DOHH2 (cell line): Measurements from ENCODE around the gene FBXL13.
"Not testable (repeated sequence)": the region's sequence is repeated elsewhere in the genome, so short reads cannot be mapped to it uniquely, and the experiment has no call there.

ENCODE experiments used
- H3F3A ChIP-seq: fragments of 200-600 bp; sonication (generic), shearing (Covaris generic); 2 replicates; pipeline ENCODE4 v1.6.0; 2016; ENCODE audit warnings: antibody characterized with exemption, mild to moderate bottlenecking; ENCODE audit not compliant: control insufficient read depth, insufficient read depth
- H3K27ac ChIP-seq: fragments of 200-600 bp; sonication (generic); 2 replicates; pipeline ENCODE4 v1.5.1; 2014; ENCODE audit warnings: low read depth, mild to moderate bottlenecking, low read length, moderate library complexity
- H3K27me3 ChIP-seq: fragments of 200-600 bp; sonication (generic); 2 replicates; pipeline ENCODE4 v1.6.1; 2014; ENCODE audit warnings: mild to moderate bottlenecking, low read length, mixed read lengths; ENCODE audit not compliant: control insufficient read depth
- H3K36me3 ChIP-seq: fragments of 200-600 bp; sonication (generic); 2 replicates; pipeline ENCODE4 v1.6.1; 2014; ENCODE audit warnings: mild to moderate bottlenecking, low read length, moderate library complexity, mixed read lengths; ENCODE audit not compliant: control insufficient read depth
- H3K4me1 ChIP-seq: fragments of 200-600 bp; sonication (generic); 2 replicates; pipeline ENCODE4 v1.6.1; 2014; ENCODE audit warnings: mild to moderate bottlenecking, low read length, mixed read lengths; ENCODE audit not compliant: control insufficient read depth
- H3K4me2 ChIP-seq: fragments of 200-600 bp; sonication (generic); 2 replicates; pipeline ENCODE4 v1.6.0; 2014; ENCODE audit warnings: mild to moderate bottlenecking, low read length, moderate library complexity
- H3K4me3 ChIP-seq: fragments of 200-600 bp; sonication (generic); 2 replicates; pipeline ENCODE4 v1.5.1; 2014; ENCODE audit warnings: mild to moderate bottlenecking, low read length, mixed read lengths
- H3K79me2 ChIP-seq: fragments of 200-600 bp; sonication (generic); 2 replicates; pipeline ENCODE4 v1.6.1; 2014; ENCODE audit warnings: mild to moderate bottlenecking, low read length, mixed read lengths; ENCODE audit not compliant: control insufficient read depth
- H3K9me2 ChIP-seq: fragments of 200-600 bp; sonication (generic); replicated peaks from 2 replicates; pipeline ENCODE4 v1.6.1; 2014; ENCODE audit warnings: mild to moderate bottlenecking, low read length, mixed read lengths; ENCODE audit not compliant: control insufficient read depth
- H3K9me3 ChIP-seq: fragments of 200-600 bp; sonication (generic); 2 replicates; pipeline ENCODE4 v1.6.1; 2014; ENCODE audit warnings: antibody characterized with exemption, low read length, mixed read lengths; ENCODE audit not compliant: control insufficient read depth, insufficient read depth
- H4K20me1 ChIP-seq: fragments of 200-600 bp; sonication (generic); 2 replicates; pipeline ENCODE4 v1.6.0; 2014; ENCODE audit warnings: low read depth, mild to moderate bottlenecking, antibody characterized with exemption, low read length, moderate library complexity; ENCODE audit not compliant: control insufficient read depth, insufficient read depth
- CTCF ChIP-seq: fragments of 200-600 bp; sonication (generic); IDR thresholded peaks from one replicate; pipeline ENCODE4 v1.5.1; 2014; ENCODE audit warnings: antibody characterized with exemption, mild to moderate bottlenecking, low read depth, low read length; ENCODE audit not compliant: poor library complexity, severe bottlenecking
- EZH2phosphoT487 ChIP-seq: fragments of 200-600 bp; sonication (generic); IDR thresholded peaks from 2 replicates; pipeline ENCODE4 v1.6.1; 2017; ENCODE audit warnings: borderline replicate concordance, mild to moderate bottlenecking, antibody characterized with exemption, low read length, moderate library complexity, mixed read lengths

Gene FBXL13

GRCh38 chr7:103083210-103083609, 8.6 kb upstream of the FBXL13 start:
- TF ChIP-seq CTCF = no peak
- TF ChIP-seq EZH2phosphoT487 = no peak
- no peaks in the 10 kb centered on the region for H3K9me3 ChIP-seq
- no peak overlapping the region for H3K4me3 ChIP-seq
- H3K4me2 ChIP-seq = no peak overlapping the region
- H3K9me2 ChIP-seq = no peaks in the 10 kb centered on the region
- H3K27ac ChIP-seq = no peak overlapping the region
- H3K36me3 ChIP-seq = peaks cover 72% of the 10 kb centered on the region
- 0 out of 2 replicates have a peak, but pooled peaks cover 2% of the 10 kb centered on the region for H3F3A ChIP-seq
- H3K27me3 ChIP-seq = no peaks in the 10 kb centered on the region
- no peaks in the 10 kb centered on the region for H4K20me1 ChIP-seq
- peaks cover 40% of the 10 kb centered on the region for H3K79me2 ChIP-seq
- peaks cover 11% of the 10 kb centered on the region for H3K4me1 ChIP-seq

- H3K27ac ChIP-seq = no peak overlapping the region
- no peaks in the 10 kb centered on the region for H3K27me3 ChIP-seq
- no peaks in the 10 kb centered on the region for H3K9me3 ChIP-seq
- H3F3A ChIP-seq = 0 out of 2 replicates have a peak, but pooled peaks cover 2% of the 10 kb centered on the region
- TF ChIP-seq EZH2phosphoT487 (no peak), CTCF (no peak)
- H3K4me3 ChIP-seq = no peak overlapping the region
- H3K4me1 ChIP-seq = peaks cover 18% of the 10 kb centered on the region
- peaks cover 48% of the 10 kb centered on the region for H3K79me2 ChIP-seq
- peaks cover 72% of the 10 kb centered on the region for H3K36me3 ChIP-seq
- H3K9me2 ChIP-seq = no peaks in the 10 kb centered on the region
- H4K20me1 ChIP-seq = no peaks in the 10 kb centered on the region
- no peak overlapping the region for H3K4me2 ChIP-seq
Observed at GRCh38 chr7:103082497-103082896, 7.9 kb upstream of the FBXL13 start.

GRCh38 chr7:103080923-103081322, 6.3 kb upstream of the FBXL13 start:
- Histone ChIP-seq H3K27ac (no peak overlapping the region), H3K4me1 (peaks cover 32% of the 10 kb centered on the region), H3F3A (0 out of 2 replicates have a peak, but pooled peaks cover 2% of the 10 kb centered on the region), H4K20me1 (no peaks in the 10 kb centered on the region), H3K4me2 (no peak overlapping the region), H3K36me3 (peaks cover 71% of the 10 kb centered on the region), H3K27me3 (no peaks in the 10 kb centered on the region), H3K9me2 (no peaks in the 10 kb centered on the region), H3K79me2 (peaks cover 63% of the 10 kb centered on the region), H3K9me3 (no peaks in the 10 kb centered on the region), H3K4me3 (no peak overlapping the region)
- no peak for TF ChIP-seq EZH2phosphoT487
- no peak for TF ChIP-seq CTCF

GRCh38 chr7:103079836-103080235, 5.2 kb upstream of the FBXL13 start:
- peaks cover 68% of the 10 kb centered on the region for H3K36me3 ChIP-seq
- H3F3A ChIP-seq = 0 out of 2 replicates have a peak, but pooled peaks cover 2% of the 10 kb centered on the region
- H3K4me1 ChIP-seq = peaks cover 36% of the 10 kb centered on the region
- no peaks in the 10 kb centered on the region for H3K9me3 ChIP-seq
- H3K4me3 ChIP-seq = no peak overlapping the region
- H3K4me2 ChIP-seq = no peak overlapping the region
- H3K79me2 ChIP-seq = peaks cover 70% of the 10 kb centered on the region
- H3K9me2 ChIP-seq = no peaks in the 10 kb centered on the region
- H3K27ac ChIP-seq = no peak overlapping the region
- H4K20me1 ChIP-seq = no peaks in the 10 kb centered on the region; the same call in 1 of the 2 replicates
- TF ChIP-seq CTCF (no peak), EZH2phosphoT487 (no peak)
- H3K27me3 ChIP-seq = no peaks in the 10 kb centered on the region

GRCh38 chr7:103078226-103078625, 3.6 kb upstream of the FBXL13 start:
- Histone ChIP-seq H3K4me1 (peaks cover 47% of the 10 kb centered on the region), H3K36me3 (peaks cover 52% of the 10 kb centered on the region), H3K79me2 (peaks cover 72% of the 10 kb centered on the region)
- not testable (repeated sequence) for H3K27me3 ChIP-seq, H3K4me2 ChIP-seq, H3K9me3 ChIP-seq, H4K20me1 ChIP-seq, H3K27ac ChIP-seq, H3K9me2 ChIP-seq, H3F3A ChIP-seq, H3K4me3 ChIP-seq
